ENCODE results near the gene GALNT14. TPM values are rescaled to one million over a fixed set of nuclear protein-coding genes. Genes with fewer than 3 reads are reported as not detected.

The GALNT14 gene
- total and polyA plus RNA-seq, 2 donors (not counting 1 experiment from before 2014, with no cell fraction given): 3.1 to 6.2 TPM

DNA sequence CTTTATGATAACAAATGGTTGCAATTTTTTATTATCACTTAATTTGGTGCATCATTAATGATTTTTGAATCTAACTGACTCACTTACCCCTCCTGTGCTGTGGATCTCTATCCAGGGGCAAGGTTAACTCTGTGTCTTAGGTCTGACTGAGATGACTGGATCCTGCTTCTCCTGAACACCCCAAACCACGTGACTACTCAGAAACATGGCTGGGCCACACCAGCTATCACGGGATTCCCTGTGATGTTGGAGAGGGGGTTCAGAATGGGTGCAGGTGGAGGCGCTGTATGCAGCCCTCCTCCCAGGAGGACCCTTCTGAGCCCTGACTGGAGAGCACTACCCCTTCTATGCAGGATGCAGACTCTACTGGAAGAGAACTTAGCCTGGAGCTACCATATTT is 178.6 kb downstream of the GALNT14 start:
- Histone ChIP-seq H3K9ac (ENCODE audit: low read length) (no peak overlapping the region), H3K4me3 (ENCODE audit: control extremely low read depth in 1 of 5, extremely low read depth in 1 of 5, insufficient read depth in 1 of 5, low read depth in 2 of 5, low read length in 4 of 5) (no peak overlapping the region), H3K36me3 (replicated peaks in 1 of 2; ENCODE audit: control extremely low read depth in 1 of 2, control insufficient read depth in 1 of 2, extremely low read depth in 1 of 2, insufficient read depth in 2 of 2, low read length in 1 of 2) (no peaks in the 10 kb centered on the region), H3K9me3 (ENCODE audit: control extremely low read depth in 1 of 3, control insufficient read depth in 2 of 3, insufficient read depth in 1 of 3, low read length in 2 of 3) (no peaks in the 10 kb centered on the region), H3K79me2 (ENCODE audit: control insufficient read depth, insufficient read depth, low read length) (no peaks in the 10 kb centered on the region), H3K4me1 (ENCODE audit: control insufficient read depth in 2 of 2, insufficient read depth in 2 of 2, low read length in 2 of 2) (no peaks in the 10 kb centered on the region), H2AFZ (ENCODE audit: insufficient read depth, low read depth, low read length, poor library complexity, severe bottlenecking) (no peak overlapping the region), H3K27me3 (replicated peaks in 1 of 4; ENCODE audit: control extremely low read depth in 1 of 4, control insufficient read depth in 3 of 4, insufficient read depth in 4 of 4, low read length in 3 of 4) (no peaks in the 10 kb centered on the region), H3K27ac (ENCODE audit: low read length in 2 of 2) (no peak overlapping the region), H4K20me1 (ENCODE audit: control insufficient read depth, insufficient read depth, low read length, poor library complexity, severe bottlenecking) (no peaks in the 10 kb centered on the region), H3K4me2 (replicated peaks; ENCODE audit: low read depth, low read length, poor library complexity, severe bottlenecking) (no peak overlapping the region)
- DNase-seq (no peak), ATAC-seq (ENCODE audit: low read depth) (no peak)
- H3K4me1 Mint-ChIP-seq: no peaks in the 10 kb centered on the region
- no peaks in the 10 kb centered on the region for H3K9me3 Mint-ChIP-seq (ENCODE audit: insufficient read depth)
- no peak overlapping the region for H3K27ac Mint-ChIP-seq
- no peaks in the 10 kb centered on the region for H3K27me3 Mint-ChIP-seq
- no peak for TF ChIP-seq EZH2 (IDR thresholded peaks at IDR 0.05; ENCODE audit: borderline replicate concordance, insufficient read depth, low read depth, low read length, poor library complexity, severe bottlenecking)
- TF ChIP-seq, protein P1, sequence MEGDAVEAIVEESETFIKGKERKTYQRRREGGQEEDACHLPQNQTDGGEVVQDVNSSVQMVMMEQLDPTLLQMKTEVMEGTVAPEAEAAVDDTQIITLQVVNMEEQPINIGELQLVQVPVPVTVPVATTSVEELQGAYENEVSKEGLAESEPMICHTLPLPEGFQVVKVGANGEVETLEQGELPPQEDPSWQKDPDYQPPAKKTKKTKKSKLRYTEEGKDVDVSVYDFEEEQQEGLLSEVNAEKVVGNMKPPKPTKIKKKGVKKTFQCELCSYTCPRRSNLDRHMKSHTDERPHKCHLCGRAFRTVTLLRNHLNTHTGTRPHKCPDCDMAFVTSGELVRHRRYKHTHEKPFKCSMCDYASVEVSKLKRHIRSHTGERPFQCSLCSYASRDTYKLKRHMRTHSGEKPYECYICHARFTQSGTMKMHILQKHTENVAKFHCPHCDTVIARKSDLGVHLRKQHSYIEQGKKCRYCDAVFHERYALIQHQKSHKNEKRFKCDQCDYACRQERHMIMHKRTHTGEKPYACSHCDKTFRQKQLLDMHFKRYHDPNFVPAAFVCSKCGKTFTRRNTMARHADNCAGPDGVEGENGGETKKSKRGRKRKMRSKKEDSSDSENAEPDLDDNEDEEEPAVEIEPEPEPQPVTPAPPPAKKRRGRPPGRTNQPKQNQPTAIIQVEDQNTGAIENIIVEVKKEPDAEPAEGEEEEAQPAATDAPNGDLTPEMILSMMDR (IDR thresholded peaks at IDR 0.05): no peak
- CTCF ChIA-PET: interaction anchor here (0.8 kb wide), 1 partner anchor 25 kb away, joined by 3 read pairs; no protein-coding TSS in a partner anchor
- WGBS (ENCODE audit: insufficient coverage): no CpG with 5 or more reads among the region's 3 CpGs
- POLR2A ChIA-PET: no interaction called here
- no peak overlapping the region for H3K4me3 Mint-ChIP-seq
- intact Hi-C loops (cut with micrococcal nuclease): no loop called here

DNA sequence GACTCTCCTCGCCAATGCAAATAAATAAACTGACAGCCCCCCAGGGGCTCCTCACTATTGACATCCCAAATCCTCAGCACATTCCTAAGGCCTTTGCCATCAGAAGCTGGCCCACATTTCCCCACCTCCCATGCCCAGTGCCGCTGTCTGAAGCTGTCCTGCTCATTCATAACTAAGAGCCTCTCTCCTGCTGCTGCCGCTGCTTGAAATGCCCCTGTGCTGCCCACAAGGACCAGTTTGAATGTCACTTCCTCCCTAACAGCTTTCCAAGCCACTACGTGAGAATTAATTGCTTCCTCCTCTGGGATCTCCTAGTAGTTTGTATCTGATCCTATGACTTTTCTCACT is 179.3 kb downstream of the GALNT14 start:
- no peak overlapping the region for H3K27ac ChIP-seq (ENCODE audit: low read length in 2 of 2)
- no peak overlapping the region for H3K27ac Mint-ChIP-seq
- H3K9ac ChIP-seq (ENCODE audit: low read length): no peak overlapping the region
- no peaks in the 10 kb centered on the region for H3K4me1 ChIP-seq (ENCODE audit: control insufficient read depth in 2 of 2, insufficient read depth in 2 of 2, low read length in 2 of 2)
- no peaks in the 10 kb centered on the region for H3K79me2 ChIP-seq (ENCODE audit: control insufficient read depth, insufficient read depth, low read length)
- POLR2A ChIA-PET: no interaction called here
- no peak overlapping the region for H2AFZ ChIP-seq (ENCODE audit: insufficient read depth, low read depth, low read length, poor library complexity, severe bottlenecking)
- ATAC-seq (ENCODE audit: low read depth) (no peak), DNase-seq (no peak)
- CTCF ChIA-PET: interaction anchor here (0.7 kb wide), 1 partner anchor 9 kb away, joined by 3 read pairs; no protein-coding TSS in a partner anchor
- H3K27me3 ChIP-seq (replicated peaks in 1 of 4; ENCODE audit: control extremely low read depth in 1 of 4, control insufficient read depth in 3 of 4, insufficient read depth in 4 of 4, low read length in 3 of 4): no peaks in the 10 kb centered on the region
- H3K9me3 ChIP-seq (ENCODE audit: control extremely low read depth in 1 of 3, control insufficient read depth in 2 of 3, insufficient read depth in 1 of 3, low read length in 2 of 3): no peaks in the 10 kb centered on the region
- H4K20me1 ChIP-seq (ENCODE audit: control insufficient read depth, insufficient read depth, low read length, poor library complexity, severe bottlenecking): no peaks in the 10 kb centered on the region
- H3K4me2 ChIP-seq (replicated peaks; ENCODE audit: low read depth, low read length, poor library complexity, severe bottlenecking): no peak overlapping the region
- TF ChIP-seq, protein P1 (IDR thresholded peaks at IDR 0.05): no peak
- TF ChIP-seq EZH2 (IDR thresholded peaks at IDR 0.05; ENCODE audit: borderline replicate concordance, insufficient read depth, low read depth, low read length, poor library complexity, severe bottlenecking): no peak
- 51% methylated on average over 4 of the region's 4 CpGs for WGBS (ENCODE audit: insufficient coverage)
- intact Hi-C loops (cut with micrococcal nuclease): no loop called here
- no peak overlapping the region for H3K4me3 ChIP-seq (ENCODE audit: control extremely low read depth in 1 of 5, extremely low read depth in 1 of 5, insufficient read depth in 1 of 5, low read depth in 2 of 5, low read length in 4 of 5)
- H3K9me3 Mint-ChIP-seq (ENCODE audit: insufficient read depth): no peaks in the 10 kb centered on the region
- no peaks in the 10 kb centered on the region for H3K36me3 ChIP-seq (replicated peaks in 1 of 2; ENCODE audit: control extremely low read depth in 1 of 2, control insufficient read depth in 1 of 2, extremely low read depth in 1 of 2, insufficient read depth in 2 of 2, low read length in 1 of 2)
- H3K4me3 Mint-ChIP-seq: no peak overlapping the region
- H3K4me1 Mint-ChIP-seq: no peaks in the 10 kb centered on the region
- no peaks in the 10 kb centered on the region for H3K27me3 Mint-ChIP-seq

Measured in B cell (primary cell).